ENCODE measurements around the gene B4GALNT2.
"Not testable (repeated sequence)": the region's sequence is repeated elsewhere in the genome, so short reads cannot be mapped to it uniquely, and the experiment has no call there.

The B4GALNT2 gene

GRCh38 chr17:49180998-49181635, 48.5 kb downstream of the B4GALNT2 start:
- TF ChIP-seq, protein P1, sequence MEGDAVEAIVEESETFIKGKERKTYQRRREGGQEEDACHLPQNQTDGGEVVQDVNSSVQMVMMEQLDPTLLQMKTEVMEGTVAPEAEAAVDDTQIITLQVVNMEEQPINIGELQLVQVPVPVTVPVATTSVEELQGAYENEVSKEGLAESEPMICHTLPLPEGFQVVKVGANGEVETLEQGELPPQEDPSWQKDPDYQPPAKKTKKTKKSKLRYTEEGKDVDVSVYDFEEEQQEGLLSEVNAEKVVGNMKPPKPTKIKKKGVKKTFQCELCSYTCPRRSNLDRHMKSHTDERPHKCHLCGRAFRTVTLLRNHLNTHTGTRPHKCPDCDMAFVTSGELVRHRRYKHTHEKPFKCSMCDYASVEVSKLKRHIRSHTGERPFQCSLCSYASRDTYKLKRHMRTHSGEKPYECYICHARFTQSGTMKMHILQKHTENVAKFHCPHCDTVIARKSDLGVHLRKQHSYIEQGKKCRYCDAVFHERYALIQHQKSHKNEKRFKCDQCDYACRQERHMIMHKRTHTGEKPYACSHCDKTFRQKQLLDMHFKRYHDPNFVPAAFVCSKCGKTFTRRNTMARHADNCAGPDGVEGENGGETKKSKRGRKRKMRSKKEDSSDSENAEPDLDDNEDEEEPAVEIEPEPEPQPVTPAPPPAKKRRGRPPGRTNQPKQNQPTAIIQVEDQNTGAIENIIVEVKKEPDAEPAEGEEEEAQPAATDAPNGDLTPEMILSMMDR (IDR thresholded peaks at IDR 0.05; ENCODE audit: insufficient read depth, low read depth, low read length, missing control alignments) = no peak
- H3K4me3 ChIP-seq (ENCODE audit: low read length) = no peak overlapping the region
- DNase-seq (ENCODE audit: low read depth) = no peak

DNA sequence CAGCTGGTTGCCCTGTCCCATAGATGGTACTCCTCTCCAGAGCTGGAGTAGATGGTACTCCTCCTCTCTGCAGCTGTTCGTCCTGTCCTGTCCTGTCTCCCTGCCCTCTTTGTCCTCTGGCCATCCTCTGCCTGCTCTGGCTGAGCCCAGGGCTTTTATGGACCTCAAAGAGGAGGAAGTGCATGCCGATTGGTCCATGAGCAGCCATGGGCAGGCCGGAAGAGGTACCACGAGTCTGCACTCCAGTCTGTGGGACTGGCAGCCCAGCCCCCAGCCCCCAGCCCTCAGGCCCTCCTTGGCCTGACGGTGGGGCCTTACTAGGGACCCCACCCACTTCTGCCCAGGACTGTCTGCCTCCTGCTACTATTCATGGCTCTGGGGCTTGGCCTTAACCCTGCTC, 50.8 kb downstream of the B4GALNT2 start:
- TF ChIP-seq, protein P1 (IDR thresholded peaks at IDR 0.05; ENCODE audit: insufficient read depth, low read depth, low read length, missing control alignments) = no peak
- H3K4me3 ChIP-seq (ENCODE audit: low read length) = no peak overlapping the region
- DNase-seq (ENCODE audit: low read depth) = no peak

GRCh38 chr17:49183801-49184200, 51.2 kb downstream of the B4GALNT2 start:
- H3K4me3 ChIP-seq (ENCODE audit: low read length) = no peak overlapping the region
- TF ChIP-seq, protein P1 (IDR thresholded peaks at IDR 0.05; ENCODE audit: insufficient read depth, low read depth, low read length, missing control alignments) = no peak
- DNase-seq (ENCODE audit: low read depth) = no peak

DNA sequence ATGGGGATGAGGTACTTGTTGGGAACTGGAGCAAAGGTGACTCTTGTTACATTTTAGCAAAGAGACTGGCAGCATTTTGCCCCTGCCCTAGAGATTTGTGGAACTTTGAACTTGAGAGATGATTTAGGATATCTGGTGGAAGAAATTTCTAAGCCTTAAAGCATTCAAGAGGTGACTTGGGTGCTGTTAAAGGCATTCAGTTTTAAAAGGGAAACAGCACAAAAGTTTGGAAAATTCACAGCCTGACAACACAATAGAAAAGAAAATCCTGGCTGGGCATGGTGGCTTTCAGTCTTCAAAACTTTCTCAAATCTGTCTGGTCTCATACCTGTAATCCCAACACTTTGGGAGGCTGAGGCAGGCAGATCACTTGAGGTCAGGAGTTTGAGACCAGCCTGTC, 52.0 kb downstream of the B4GALNT2 start:
- H3K4me3 ChIP-seq (ENCODE audit: low read length); DNase-seq (ENCODE audit: low read depth): not testable (repeated sequence)

GRCh38 chr17:49185381-49185780, 52.8 kb downstream of the B4GALNT2 start:
- not testable (repeated sequence) for DNase-seq (ENCODE audit: low read depth)

DNA sequence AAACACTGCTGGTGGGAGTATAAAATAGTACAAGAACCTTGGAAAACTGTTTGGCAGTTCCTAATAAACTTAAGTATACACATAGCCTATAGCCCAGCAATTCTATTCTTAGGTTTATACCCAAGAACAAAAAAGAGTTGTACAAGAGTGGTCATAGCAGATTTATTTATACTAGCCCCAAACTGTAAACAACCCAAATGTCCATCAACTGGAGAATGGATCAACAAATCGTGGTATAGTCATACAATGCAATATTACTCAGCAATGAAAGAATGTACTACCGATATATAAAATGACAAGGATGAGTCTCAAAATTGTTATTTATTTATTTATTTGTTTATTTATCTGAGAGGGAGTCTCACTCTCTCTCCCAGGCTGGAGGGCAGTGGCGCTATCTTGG, 54.7 kb downstream of the B4GALNT2 start:
- no peak for DNase-seq (ENCODE audit: low read depth)
- no peak overlapping the region for H3K4me3 ChIP-seq (ENCODE audit: low read length)
- TF ChIP-seq, protein P1 (IDR thresholded peaks at IDR 0.05; ENCODE audit: insufficient read depth, low read depth, low read length, missing control alignments) = no peak

More at GRCh38 chr17:49185381-49185780, 52.8 kb downstream of the B4GALNT2 start:
- not testable (repeated sequence) for H3K4me3 ChIP-seq (ENCODE audit: low read length)

- no peak for DNase-seq (ENCODE audit: low read depth)
- H3K4me3 ChIP-seq (ENCODE audit: low read length) = no peak overlapping the region
- TF ChIP-seq, protein P1 (IDR thresholded peaks at IDR 0.05; ENCODE audit: insufficient read depth, low read depth, low read length, missing control alignments) = no peak
Observed at GRCh38 chr17:49190932-49191331, 58.4 kb downstream of the B4GALNT2 start.

DNA sequence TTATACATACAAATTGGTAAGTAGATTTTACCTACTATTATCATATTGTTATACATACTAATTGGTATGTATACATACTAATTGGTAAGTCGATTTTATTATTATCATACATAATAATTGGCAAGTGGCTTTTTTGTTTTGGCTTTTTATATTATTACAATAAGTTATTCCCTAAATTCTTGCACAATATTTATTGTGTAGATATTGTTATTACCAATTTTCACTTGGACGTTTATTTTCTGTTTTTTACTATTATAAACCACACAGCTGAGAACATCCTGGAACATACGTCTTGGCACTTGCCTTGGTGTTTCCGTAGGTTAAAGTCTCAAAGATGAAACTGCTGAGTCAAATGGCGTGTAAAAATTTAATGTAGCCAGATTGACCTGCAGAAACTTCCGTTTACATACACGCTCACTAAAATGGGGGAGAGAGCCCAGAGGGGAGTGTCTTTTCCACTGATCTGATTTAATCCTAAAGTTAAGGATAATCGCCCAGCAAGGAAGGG, 58.9 kb downstream of the B4GALNT2 start:
- TF ChIP-seq, protein P1 (IDR thresholded peaks at IDR 0.05; ENCODE audit: insufficient read depth, low read depth, low read length, missing control alignments) = no peak
- DNase-seq (ENCODE audit: low read depth) = no peak
- H3K4me3 ChIP-seq (ENCODE audit: low read length) = peak overlapping the region; percentile 82
